Endometrial microvascular endothelial cells (primary cell): ENCODE results near the gene SART1. TPM values are rescaled to one million over a fixed set of nuclear protein-coding genes. Genes with fewer than 3 reads are reported as not detected.

ENCODE experiments used
- total RNA-seq: library from RNA; depleted of rRNA; stranded (reverse); fragments of >200 nt; gene quantifications from one replicate; pipeline ENCODE4 v1.2.3, GENCODE V29; 2015; ENCODE audit errors: inconsistent ontology term

The SART1 gene
- total RNA-seq, 1 donor from 2014 or later, result 34.7 TPM

Other genes with a start within 250 kb of the SART1 start
- gene KAT5, start 249.5 kb upstream of the SART1 start, total RNA-seq, result 34.0 TPM
- gene RNASEH2C, start 240.9 kb upstream of the SART1 start, total RNA-seq, result 110 TPM
- 8.5 TPM for gene AP5B1, start 180.8 kb upstream of the SART1 start, total RNA-seq
- not detected for gene OVOL1, start 174.7 kb upstream of the SART1 start, total RNA-seq
- not detected for gene SNX32, start 127.8 kb upstream of the SART1 start, total RNA-seq
- gene CFL1, start 103.6 kb upstream of the SART1 start, total RNA-seq, result 2,359 TPM
- 50.1 TPM for gene MUS81, start 101.3 kb upstream of the SART1 start, total RNA-seq
- 81.8 TPM for gene EFEMP2, start 88.9 kb upstream of the SART1 start, total RNA-seq
- not detected for gene CTSW, start 81.9 kb upstream of the SART1 start, total RNA-seq
- gene FIBP, start 73.3 kb upstream of the SART1 start, total RNA-seq, result 154 TPM
- gene CCDC85B, start 71.1 kb upstream of the SART1 start, total RNA-seq, result 133 TPM
- 81.7 TPM for gene FOSL1, start 61.3 kb upstream of the SART1 start, total RNA-seq
- gene C11orf68, start 42.7 kb upstream of the SART1 start, total RNA-seq, result 9.8 TPM
- gene DRAP1, start 42.3 kb upstream of the SART1 start, total RNA-seq, result 151 TPM
- not detected for gene TSGA10IP, start 16.3 kb upstream of the SART1 start, total RNA-seq
- gene EIF1AD, start 40.4 kb downstream of the SART1 start, total RNA-seq, result 36.8 TPM
- 118 TPM for gene BANF1, start 40.8 kb downstream of the SART1 start, total RNA-seq
- not detected for gene CST6, start 50.3 kb downstream of the SART1 start, total RNA-seq
- under 0.01 TPM for gene CATSPER1, start 64.7 kb downstream of the SART1 start, total RNA-seq
- gene GAL3ST3, start 87.4 kb downstream of the SART1 start, total RNA-seq, result not detected
- 134 TPM for gene SF3B2, start 90.6 kb downstream of the SART1 start, total RNA-seq
- 17.7 TPM for gene PACS1, start 108.5 kb downstream of the SART1 start, total RNA-seq